ENCODE measurements around the gene GRM4. TPM values are rescaled to one million over a fixed set of nuclear protein-coding genes. Genes with fewer than 3 reads are reported as not detected.

GRM4 gene
- total RNA-seq, 6 experiments from 2014 or later: not detected

DNA sequence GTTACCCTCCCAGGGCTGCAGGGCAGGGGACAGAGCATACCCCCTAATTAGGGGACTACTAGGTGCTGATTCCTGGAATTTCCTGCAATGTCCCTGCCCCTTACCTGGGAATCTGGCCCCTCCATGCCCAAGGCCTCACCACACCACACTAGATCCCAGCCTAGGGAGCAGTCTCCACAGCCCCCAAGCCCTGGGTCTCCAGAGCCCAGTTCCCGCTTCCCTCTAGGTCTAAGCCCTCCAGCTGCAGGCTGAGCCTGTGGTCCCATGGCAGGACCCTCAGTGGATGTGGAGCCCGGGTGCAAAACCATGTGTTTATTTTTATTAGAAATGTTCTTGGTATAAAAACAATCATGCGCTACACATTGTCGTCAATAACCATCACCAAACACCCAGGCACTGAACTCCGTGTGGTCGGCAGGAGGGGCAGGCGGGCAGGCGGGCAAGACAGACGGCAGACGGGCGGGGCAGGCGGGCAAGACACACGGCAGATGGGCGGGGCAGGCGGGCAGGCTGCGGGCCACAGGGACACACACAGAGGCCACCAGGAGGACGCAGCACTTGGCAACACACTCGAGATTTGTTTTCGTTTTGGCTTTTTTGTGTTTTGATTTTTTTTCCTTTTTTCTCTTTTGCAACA lies 124.2 kb downstream of the GRM4 start:
- ATAC-seq (no peak), DNase-seq (no peak)
- H3K36me3 ChIP-seq: no peaks in the 10 kb centered on the region
- no peaks in the 10 kb centered on the region for H3K9me3 ChIP-seq
- H3K27ac ChIP-seq: no peak overlapping the region
- 62% methylated on average over 9 of the region's 19 CpGs for WGBS (ENCODE audit: insufficient coverage, low coverage, low lambda C conversion rate, missing lambda C conversion rate)
- H3K4me1 ChIP-seq: no peaks in the 10 kb centered on the region
- H3K27me3 ChIP-seq: no peaks in the 10 kb centered on the region
- no peak overlapping the region for H3K4me3 ChIP-seq
- intact Hi-C loops (cut with DNase I): loop anchor here in 1 of 2 donors (10.0 kb wide), 1 partner anchor 167 kb away; no protein-coding TSS in a partner anchor
- TF ChIP-seq, protein P1, sequence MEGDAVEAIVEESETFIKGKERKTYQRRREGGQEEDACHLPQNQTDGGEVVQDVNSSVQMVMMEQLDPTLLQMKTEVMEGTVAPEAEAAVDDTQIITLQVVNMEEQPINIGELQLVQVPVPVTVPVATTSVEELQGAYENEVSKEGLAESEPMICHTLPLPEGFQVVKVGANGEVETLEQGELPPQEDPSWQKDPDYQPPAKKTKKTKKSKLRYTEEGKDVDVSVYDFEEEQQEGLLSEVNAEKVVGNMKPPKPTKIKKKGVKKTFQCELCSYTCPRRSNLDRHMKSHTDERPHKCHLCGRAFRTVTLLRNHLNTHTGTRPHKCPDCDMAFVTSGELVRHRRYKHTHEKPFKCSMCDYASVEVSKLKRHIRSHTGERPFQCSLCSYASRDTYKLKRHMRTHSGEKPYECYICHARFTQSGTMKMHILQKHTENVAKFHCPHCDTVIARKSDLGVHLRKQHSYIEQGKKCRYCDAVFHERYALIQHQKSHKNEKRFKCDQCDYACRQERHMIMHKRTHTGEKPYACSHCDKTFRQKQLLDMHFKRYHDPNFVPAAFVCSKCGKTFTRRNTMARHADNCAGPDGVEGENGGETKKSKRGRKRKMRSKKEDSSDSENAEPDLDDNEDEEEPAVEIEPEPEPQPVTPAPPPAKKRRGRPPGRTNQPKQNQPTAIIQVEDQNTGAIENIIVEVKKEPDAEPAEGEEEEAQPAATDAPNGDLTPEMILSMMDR (IDR thresholded peaks at IDR 0.05): no peak
- TF ChIP-seq POLR2A (IDR thresholded peaks at IDR 0.05): no peak

DNA sequence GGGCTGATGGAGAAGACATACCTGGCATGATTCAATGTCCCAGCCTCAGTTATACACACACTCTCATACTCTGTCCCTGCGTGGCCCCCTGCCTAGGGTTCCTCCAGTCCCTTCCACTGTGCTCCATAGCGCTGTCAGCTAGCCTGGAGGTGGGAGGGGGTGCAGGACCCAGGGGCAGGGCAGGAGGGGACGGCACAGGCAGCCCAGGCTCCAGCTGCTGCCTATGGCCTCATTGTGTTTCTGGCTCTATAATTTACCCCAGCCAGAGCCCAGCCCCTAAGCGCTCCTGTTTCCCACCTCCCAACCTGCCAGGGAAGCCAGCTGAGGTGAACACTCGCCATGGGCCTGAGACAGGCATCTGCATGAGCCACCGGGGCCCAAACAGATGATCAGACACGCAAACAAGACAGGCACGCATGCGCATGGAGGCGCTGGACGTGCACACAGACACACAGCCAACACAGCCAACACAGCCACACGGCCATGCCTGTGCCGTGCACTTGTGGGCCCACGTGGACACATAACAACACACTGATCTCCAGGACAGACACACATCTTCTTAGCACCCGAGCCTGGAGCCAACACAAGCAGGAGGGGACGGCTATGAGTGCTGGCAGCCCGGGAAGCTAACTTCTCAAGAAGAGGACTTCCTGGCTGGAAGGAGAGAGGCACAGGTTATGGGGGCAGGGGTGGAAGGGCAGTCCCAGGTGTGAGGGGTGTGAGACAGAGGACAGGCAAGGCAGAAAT lies 124.9 kb downstream of the GRM4 start:
- WGBS (ENCODE audit: insufficient coverage, low coverage, low lambda C conversion rate, missing lambda C conversion rate): 42% methylated on average over 2 of the region's 17 CpGs
- intact Hi-C loops (cut with DNase I): loop anchor here in 1 of 2 donors (10.0 kb wide), 1 partner anchor 166 kb away; no protein-coding TSS in a partner anchor
- no peak overlapping the region for H3K27ac ChIP-seq
- TF ChIP-seq, protein P1 (IDR thresholded peaks at IDR 0.05): no peak
- TF ChIP-seq POLR2A (IDR thresholded peaks at IDR 0.05): no peak
- no peaks in the 10 kb centered on the region for H3K4me1 ChIP-seq
- H3K36me3 ChIP-seq: no peaks in the 10 kb centered on the region
- H3K27me3 ChIP-seq: no peaks in the 10 kb centered on the region
- DNase-seq (no peak), ATAC-seq (no peak)
- no peaks in the 10 kb centered on the region for H3K9me3 ChIP-seq
- H3K4me3 ChIP-seq: no peak overlapping the region

DNA sequence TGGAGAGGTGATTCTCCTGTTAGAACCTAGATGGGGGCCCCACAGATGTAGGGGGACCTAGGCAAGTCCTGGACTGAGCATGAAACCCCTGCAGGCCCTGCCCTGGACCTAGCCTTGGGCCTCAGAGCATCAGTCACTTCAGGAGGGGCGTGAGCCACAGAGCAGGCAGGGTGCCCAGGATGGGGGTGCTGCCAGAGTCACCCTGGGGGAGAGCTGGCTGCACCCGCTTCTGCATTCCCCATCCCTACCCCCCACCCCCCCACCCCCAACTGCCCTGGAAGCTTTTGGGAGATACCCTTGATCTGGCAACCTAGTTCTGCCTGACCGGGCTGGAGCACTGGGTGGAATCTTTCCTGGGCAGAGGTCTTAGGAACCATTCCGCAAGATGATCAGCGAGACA lies 125.6 kb downstream of the GRM4 start:
- Histone ChIP-seq H3K9me3 (no peaks in the 10 kb centered on the region), H3K4me1 (no peaks in the 10 kb centered on the region), H3K27me3 (no peaks in the 10 kb centered on the region), H3K27ac (no peak overlapping the region), H3K4me3 (no peak overlapping the region), H3K36me3 (no peaks in the 10 kb centered on the region)
- DNase-seq (no peak), ATAC-seq (no peak)
- TF ChIP-seq, protein P1 (IDR thresholded peaks at IDR 0.05): no peak
- 60% methylated on average over 1 of the region's 5 CpGs for WGBS (ENCODE audit: insufficient coverage, low coverage, low lambda C conversion rate, missing lambda C conversion rate)
- intact Hi-C loops (cut with DNase I): loop anchor here in 1 of 2 donors (10.0 kb wide), 1 partner anchor 165 kb away; no protein-coding TSS in a partner anchor

DNA sequence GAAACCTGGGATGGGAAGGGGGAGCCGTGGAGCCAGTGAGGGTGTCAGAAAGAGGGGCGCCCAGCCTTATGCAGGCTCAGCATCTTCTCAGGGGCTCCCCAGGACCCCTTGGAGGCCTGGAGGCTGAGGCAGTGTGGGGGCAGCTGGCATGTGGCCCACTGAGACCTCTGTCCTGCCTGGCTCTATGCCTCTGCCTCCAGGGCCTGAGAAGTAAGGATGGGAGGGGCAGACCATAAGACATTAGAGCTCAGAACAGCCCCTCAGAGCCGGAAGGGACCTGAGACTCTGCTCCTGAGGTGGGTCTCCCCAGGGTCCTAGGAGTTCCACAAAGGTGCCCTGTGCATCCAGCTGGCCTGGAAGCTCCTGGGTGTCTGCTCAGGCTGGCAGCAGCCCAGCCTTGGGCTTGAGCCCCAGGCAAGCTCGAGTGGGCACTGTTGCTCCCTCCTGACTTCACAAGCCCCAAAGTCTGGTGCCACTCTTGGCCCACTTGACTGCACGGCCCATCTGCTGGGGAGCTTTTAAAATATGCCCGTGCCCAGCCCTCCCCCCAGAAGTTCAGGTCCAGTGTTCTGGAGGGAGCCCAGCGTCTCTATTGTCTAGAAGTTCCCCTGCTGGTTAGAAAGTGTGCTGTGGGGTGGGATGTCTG lies 126.8 kb downstream of the GRM4 start:
- no peaks in the 10 kb centered on the region for H3K36me3 ChIP-seq
- WGBS (ENCODE audit: insufficient coverage, low coverage, low lambda C conversion rate, missing lambda C conversion rate): 90% methylated on average over 2 of the region's 7 CpGs
- TF ChIP-seq POLR2A (IDR thresholded peaks at IDR 0.05): no peak
- TF ChIP-seq, protein P1 (IDR thresholded peaks at IDR 0.05): no peak
- no peaks in the 10 kb centered on the region for H3K4me1 ChIP-seq
- DNase-seq: no peak
- H3K9me3 ChIP-seq: no peaks in the 10 kb centered on the region
- H3K27ac ChIP-seq: no peak overlapping the region
- no peak for ATAC-seq
- H3K27me3 ChIP-seq: no peaks in the 10 kb centered on the region
- intact Hi-C loops (cut with DNase I): no loop called here
- no peak overlapping the region for H3K4me3 ChIP-seq

Data from right lobe of liver (tissue), 6 donors.